Neural cell (in vitro differentiated cells): ENCODE results near the gene AATK. TPM values are rescaled to one million over a fixed set of nuclear protein-coding genes. Genes with fewer than 3 reads are reported as not detected.

Experiments used
- H2AFZ ChIP-seq: fragments of 200-600, 300-800 bp; sonication (generic), shearing (Covaris generic); 2 replicates; pipeline ENCODE4 v1.6.0; 2014; ENCODE audit warnings: low read depth, mild to moderate bottlenecking, antibody characterized with exemption, low read length, moderate library complexity
- H3F3A ChIP-seq: fragments of 200-600 bp; shearing (Covaris generic); 2 replicates; pipeline ENCODE4 v1.6.1; 2016; ENCODE audit warnings: mild to moderate bottlenecking, moderate library complexity, mixed read lengths, antibody characterized with exemption, low read length; ENCODE audit not compliant: insufficient read depth, poor library complexity, severe bottlenecking
- H3K27ac ChIP-seq: fragments of 200-600, 300-800 bp; sonication (generic), shearing (Covaris generic); 2 replicates; pipeline ENCODE4 v1.5.1; 2014; ENCODE audit warnings: mild to moderate bottlenecking, low read length, moderate library complexity
- H3K27me3 ChIP-seq: fragments of 300-800, 200-600 bp; sonication (generic), shearing (Covaris generic); 2 replicates; pipeline ENCODE4 v1.6.0; 2014; ENCODE audit warnings: mild to moderate bottlenecking, low read depth, low read length, moderate library complexity; ENCODE audit not compliant: insufficient read depth
- H3K36me3 ChIP-seq: fragments of 300-800, 200-600 bp; sonication (generic), shearing (Covaris generic); 2 replicates; pipeline ENCODE4 v1.5.1; 2014; ENCODE audit warnings: mild to moderate bottlenecking, antibody characterized with exemption, low read length, moderate library complexity; ENCODE audit not compliant: insufficient read depth
- H3K4me2 ChIP-seq: fragments of 300-800, 200-600 bp; sonication (generic), shearing (Covaris generic); 2 replicates; pipeline ENCODE4 v1.6.0; 2014; ENCODE audit warnings: mild to moderate bottlenecking, low read length
- H3K4me3 ChIP-seq: fragments of 300-800, 200-600 bp; sonication (generic), shearing (Covaris generic); 2 replicates; pipeline ENCODE4 v1.5.1; 2014; ENCODE audit warnings: mild to moderate bottlenecking, low read length, moderate library complexity
- H3K79me2 ChIP-seq: fragments of 200-600 bp; shearing (Covaris generic); replicated peaks from 2 replicates; pipeline ENCODE4 v1.6.0; 2014; ENCODE audit warnings: mild to moderate bottlenecking, low read length, moderate library complexity; ENCODE audit not compliant: insufficient read depth
- H3K9ac ChIP-seq: fragments of 300-800, 200-600 bp; sonication (generic), shearing (Covaris generic); 2 replicates; pipeline ENCODE4 v1.6.1; 2016; ENCODE audit warnings: mild to moderate bottlenecking, low read length, mixed read lengths
- H3K9me2 ChIP-seq: fragments of 200-600 bp; shearing (Covaris generic); 2 replicates; pipeline ENCODE4 v1.6.1; 2016; ENCODE audit warnings: mild to moderate bottlenecking, low read length, mixed read lengths; ENCODE audit not compliant: insufficient read depth
- H3K9me3 ChIP-seq: fragments of 200-600, 300-800 bp; sonication (generic), shearing (Covaris generic); 2 replicates; pipeline ENCODE4 v1.6.1; 2016; ENCODE audit warnings: mild to moderate bottlenecking, mixed run types, low read length, moderate library complexity, mixed read lengths
- H4K20me1 ChIP-seq: fragments of 200-600 bp; shearing (Covaris generic); 2 replicates; pipeline ENCODE4 v1.6.1; 2016; ENCODE audit warnings: mild to moderate bottlenecking, mixed run types; ENCODE audit not compliant: insufficient read depth
- EP300 ChIP-seq: fragments of 450-650 bp; conservative IDR thresholded peaks from 2 replicates; pipeline ENCODE4 v1.6.1; 2014; ENCODE audit warnings: antibody characterized with exemption, mild to moderate bottlenecking, moderate library complexity; ENCODE audit not compliant: poor library complexity, severe bottlenecking
- EZH2 ChIP-seq: fragments of 200-600, 300-800 bp; shearing (Covaris generic), sonication (generic); IDR thresholded peaks from 2 replicates; pipeline ENCODE4 v1.6.1; 2014; ENCODE audit warnings: antibody characterized with exemption, low read length, borderline replicate concordance, mild to moderate bottlenecking; ENCODE audit not compliant: insufficient read depth, poor library complexity, severe bottlenecking
- MXI1 ChIP-seq: fragments of 450-650 bp; conservative IDR thresholded peaks from 2 replicates; pipeline ENCODE4 v1.6.1; 2014; ENCODE audit warnings: antibody characterized with exemption, mild to moderate bottlenecking; ENCODE audit not compliant: poor library complexity, severe bottlenecking
- POLR2AphosphoS5 ChIP-seq: IDR thresholded peaks from 2 replicates; pipeline ENCODE4 v1.6.1; 2012
- RAD21 ChIP-seq: fragments of 450-650 bp; conservative IDR thresholded peaks from 2 replicates; pipeline ENCODE4 v1.6.1; 2014; ENCODE audit warnings: antibody characterized with exemption, mild to moderate bottlenecking, moderate library complexity
- SMC3 ChIP-seq: fragments of 450-650 bp; conservative IDR thresholded peaks from 2 replicates; pipeline ENCODE4 v1.6.1; 2014; ENCODE audit warnings: antibody characterized with exemption, mild to moderate bottlenecking, moderate library complexity; ENCODE audit not compliant: poor library complexity
- TAF1 ChIP-seq: IDR thresholded peaks from 2 replicates; pipeline ENCODE4 v1.6.1; 2012; ENCODE audit warnings: low read depth
- polyA plus RNA-seq: library from polyadenylated mRNA; depleted of rRNA; stranded (reverse); fragments of >200 nt; gene quantifications from 2 replicates; pipeline ENCODE4 v1.2.3, GENCODE V29; 2014
- TF ChIP-seq, protein P1 (sequence below): fragments of 450-650 bp; IDR thresholded peaks from 2 replicates; pipeline ENCODE4 v1.5.1; 2014; ENCODE audit warnings: antibody characterized with exemption, mild to moderate bottlenecking, moderate library complexity; ENCODE audit not compliant: poor library complexity, severe bottlenecking
- TF ChIP-seq, protein P2 (sequence below): IDR thresholded peaks from 2 replicates; pipeline ENCODE4 v1.6.1; 2012; ENCODE audit warnings: borderline replicate concordance

AATK gene
- polyA plus RNA-seq, 1 donor from 2014 or later = 11.1 TPM

DNA sequence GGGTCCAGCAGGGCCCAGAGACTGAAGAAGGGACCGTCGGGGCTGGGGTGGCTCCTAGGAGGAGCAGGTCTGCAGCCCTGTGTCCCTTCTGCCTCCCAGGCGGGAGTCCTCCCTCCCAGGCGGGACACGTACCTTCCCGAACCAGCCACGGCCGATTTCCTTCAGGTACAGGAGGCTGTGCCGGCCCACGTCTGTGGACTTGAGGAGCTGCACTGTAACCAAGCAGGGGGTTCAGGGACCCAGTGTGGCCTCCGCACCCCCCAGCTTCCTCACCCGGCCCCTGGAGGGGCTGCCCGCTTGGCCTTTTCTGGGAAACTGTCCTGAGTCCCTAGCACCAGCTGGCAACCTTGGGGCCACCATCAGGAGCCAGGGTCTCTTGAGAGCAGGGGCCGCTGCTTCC, 37.7 kb downstream of the AATK start:
- Histone ChIP-seq H2AFZ (no peak overlapping the region), H3K9me2 (no peaks in the 10 kb centered on the region), H3K27me3 (no peaks in the 10 kb centered on the region), H3K79me2 (no peaks in the 10 kb centered on the region), H3K9me3 (no peaks in the 10 kb centered on the region), H3K36me3 (no peaks in the 10 kb centered on the region), H3K4me3 (no peak overlapping the region), H3K9ac (no peak overlapping the region), H4K20me1 (no peaks in the 10 kb centered on the region), H3K27ac (no peak overlapping the region), H3F3A (no peaks in the 10 kb centered on the region), H3K4me2 (no peak overlapping the region)
- TF ChIP-seq POLR2AphosphoS5 (no peak), MXI1 (no peak), TAF1 (no peak), SMC3 (no peak), RAD21 (no peak), EZH2 (no peak), EP300 (no peak)
- TF ChIP-seq, protein P1, sequence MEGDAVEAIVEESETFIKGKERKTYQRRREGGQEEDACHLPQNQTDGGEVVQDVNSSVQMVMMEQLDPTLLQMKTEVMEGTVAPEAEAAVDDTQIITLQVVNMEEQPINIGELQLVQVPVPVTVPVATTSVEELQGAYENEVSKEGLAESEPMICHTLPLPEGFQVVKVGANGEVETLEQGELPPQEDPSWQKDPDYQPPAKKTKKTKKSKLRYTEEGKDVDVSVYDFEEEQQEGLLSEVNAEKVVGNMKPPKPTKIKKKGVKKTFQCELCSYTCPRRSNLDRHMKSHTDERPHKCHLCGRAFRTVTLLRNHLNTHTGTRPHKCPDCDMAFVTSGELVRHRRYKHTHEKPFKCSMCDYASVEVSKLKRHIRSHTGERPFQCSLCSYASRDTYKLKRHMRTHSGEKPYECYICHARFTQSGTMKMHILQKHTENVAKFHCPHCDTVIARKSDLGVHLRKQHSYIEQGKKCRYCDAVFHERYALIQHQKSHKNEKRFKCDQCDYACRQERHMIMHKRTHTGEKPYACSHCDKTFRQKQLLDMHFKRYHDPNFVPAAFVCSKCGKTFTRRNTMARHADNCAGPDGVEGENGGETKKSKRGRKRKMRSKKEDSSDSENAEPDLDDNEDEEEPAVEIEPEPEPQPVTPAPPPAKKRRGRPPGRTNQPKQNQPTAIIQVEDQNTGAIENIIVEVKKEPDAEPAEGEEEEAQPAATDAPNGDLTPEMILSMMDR = no peak
- TF ChIP-seq, protein P2, sequence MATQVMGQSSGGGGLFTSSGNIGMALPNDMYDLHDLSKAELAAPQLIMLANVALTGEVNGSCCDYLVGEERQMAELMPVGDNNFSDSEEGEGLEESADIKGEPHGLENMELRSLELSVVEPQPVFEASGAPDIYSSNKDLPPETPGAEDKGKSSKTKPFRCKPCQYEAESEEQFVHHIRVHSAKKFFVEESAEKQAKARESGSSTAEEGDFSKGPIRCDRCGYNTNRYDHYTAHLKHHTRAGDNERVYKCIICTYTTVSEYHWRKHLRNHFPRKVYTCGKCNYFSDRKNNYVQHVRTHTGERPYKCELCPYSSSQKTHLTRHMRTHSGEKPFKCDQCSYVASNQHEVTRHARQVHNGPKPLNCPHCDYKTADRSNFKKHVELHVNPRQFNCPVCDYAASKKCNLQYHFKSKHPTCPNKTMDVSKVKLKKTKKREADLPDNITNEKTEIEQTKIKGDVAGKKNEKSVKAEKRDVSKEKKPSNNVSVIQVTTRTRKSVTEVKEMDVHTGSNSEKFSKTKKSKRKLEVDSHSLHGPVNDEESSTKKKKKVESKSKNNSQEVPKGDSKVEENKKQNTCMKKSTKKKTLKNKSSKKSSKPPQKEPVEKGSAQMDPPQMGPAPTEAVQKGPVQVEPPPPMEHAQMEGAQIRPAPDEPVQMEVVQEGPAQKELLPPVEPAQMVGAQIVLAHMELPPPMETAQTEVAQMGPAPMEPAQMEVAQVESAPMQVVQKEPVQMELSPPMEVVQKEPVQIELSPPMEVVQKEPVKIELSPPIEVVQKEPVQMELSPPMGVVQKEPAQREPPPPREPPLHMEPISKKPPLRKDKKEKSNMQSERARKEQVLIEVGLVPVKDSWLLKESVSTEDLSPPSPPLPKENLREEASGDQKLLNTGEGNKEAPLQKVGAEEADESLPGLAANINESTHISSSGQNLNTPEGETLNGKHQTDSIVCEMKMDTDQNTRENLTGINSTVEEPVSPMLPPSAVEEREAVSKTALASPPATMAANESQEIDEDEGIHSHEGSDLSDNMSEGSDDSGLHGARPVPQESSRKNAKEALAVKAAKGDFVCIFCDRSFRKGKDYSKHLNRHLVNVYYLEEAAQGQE = no peak

DNA sequence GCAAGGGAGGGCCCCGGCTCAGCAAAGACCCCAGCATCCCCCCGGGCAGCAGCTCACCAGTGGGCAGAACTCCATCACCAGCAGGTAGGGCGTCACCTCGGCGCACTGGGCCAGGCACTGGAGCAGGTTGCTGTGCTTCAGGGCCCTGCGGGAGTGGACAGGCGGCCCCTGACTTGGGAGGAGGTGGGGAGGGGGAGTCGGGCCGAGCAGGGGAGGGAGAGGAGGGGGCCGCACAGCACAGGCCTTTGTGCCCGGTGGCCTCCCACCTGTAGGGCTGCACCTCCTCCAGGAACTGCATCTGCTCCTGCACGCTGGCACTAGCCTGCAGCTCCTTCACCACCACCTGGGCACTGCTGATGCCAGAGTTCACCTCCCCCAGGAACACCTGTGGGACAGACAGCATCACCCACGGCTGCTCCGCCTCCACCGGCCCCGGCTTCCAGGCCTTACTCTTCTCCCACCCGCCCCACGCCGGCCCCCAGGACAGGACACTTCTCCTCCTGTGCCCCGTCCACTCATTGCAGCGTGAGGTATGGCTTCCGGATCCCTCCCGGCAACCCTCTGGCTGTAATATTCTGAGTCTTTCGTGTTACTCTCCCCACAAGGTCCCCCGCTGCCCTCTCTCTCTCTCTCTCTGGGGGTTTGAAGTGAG, 38.4 kb downstream of the AATK start:
- Histone ChIP-seq H3K79me2 (no peaks in the 10 kb centered on the region), H3K4me2 (no peak overlapping the region), H3K9ac (no peak overlapping the region), H3K36me3 (no peaks in the 10 kb centered on the region), H4K20me1 (no peaks in the 10 kb centered on the region), H3K9me3 (no peaks in the 10 kb centered on the region), H3K27ac (no peak overlapping the region), H3K4me3 (no peak overlapping the region), H2AFZ (no peak overlapping the region), H3K9me2 (no peaks in the 10 kb centered on the region), H3K27me3 (no peaks in the 10 kb centered on the region), H3F3A (no peaks in the 10 kb centered on the region)
- TF ChIP-seq, protein P2 = no peak
- TF ChIP-seq MXI1 (no peak), EZH2 (no peak), POLR2AphosphoS5 (no peak), TAF1 (no peak), EP300 (no peak), SMC3 (no peak), RAD21 (no peak)
- TF ChIP-seq, protein P1 = no peak
